ENCODE data around the gene TOMM20. TPM values are rescaled to one million over a fixed set of nuclear protein-coding genes. Genes with fewer than 3 reads are reported as not detected.

Gene TOMM20
- total RNA-seq, 1 experiment from 2014 or later = 197 TPM

DNA sequence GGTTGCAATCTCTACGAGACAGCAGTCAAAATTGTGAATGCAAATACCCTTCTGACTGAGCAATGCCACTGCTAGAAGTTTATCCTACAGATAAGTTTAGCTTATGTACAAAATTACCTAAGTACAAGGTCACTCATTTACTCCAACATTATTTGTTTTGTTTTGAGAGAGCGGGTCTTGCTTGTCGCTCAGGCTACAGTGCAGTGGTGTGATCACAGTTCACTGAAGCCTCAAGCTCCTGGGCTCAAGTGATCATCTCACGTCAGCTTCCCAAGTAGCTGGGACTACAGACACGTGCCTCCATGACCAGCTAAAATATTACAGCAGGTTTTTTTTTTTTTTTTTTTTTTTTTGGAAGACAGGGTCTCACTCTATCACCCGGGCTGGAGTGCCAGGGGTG is 17.0 kb upstream of the TOMM20 start:
- Histone ChIP-seq H3K79me2 (ENCODE audit: insufficient read depth, low read length) (no peaks in the 10 kb centered on the region; the same call in 1 of the 2 replicates), H3K27me3 (ENCODE audit: insufficient read depth, low read length) (no peaks in the 10 kb centered on the region), H4K20me1 (ENCODE audit: control insufficient read depth, insufficient read depth, insufficient read length) (no peaks in the 10 kb centered on the region), H3K56ac (ENCODE audit: insufficient read length, low read depth, low read length) (no peak overlapping the region), H4K5ac (ENCODE audit: insufficient read length, low read depth, low read length) (no peak overlapping the region), H3T11ph (ENCODE audit: low read length) (no peak overlapping the region), H2AK5ac (ENCODE audit: insufficient read length, low read length) (no peak overlapping the region), H3K27ac (ENCODE audit: insufficient read length, low read depth, low read length) (no peak overlapping the region), H3K4me1 (ENCODE audit: insufficient read depth, low read length) (no peaks in the 10 kb centered on the region), H3K9ac (ENCODE audit: extremely low read depth, insufficient read length, low read length) (no peak overlapping the region), H2BK15ac (ENCODE audit: low read depth, low read length) (no peak overlapping the region), H3K14ac (ENCODE audit: insufficient read depth, low read length) (no peak overlapping the region), H3K23me2 (ENCODE audit: insufficient read length, low read depth, low read length, poor library complexity, severe bottlenecking) (no peaks in the 10 kb centered on the region), H2AFZ (ENCODE audit: low read length) (no peak overlapping the region), H2BK120ac (ENCODE audit: low read depth, low read length, poor library complexity, severe bottlenecking) (no peak overlapping the region), H4K91ac (ENCODE audit: insufficient read length, low read depth, low read length) (no peak overlapping the region), H3K18ac (ENCODE audit: insufficient read length, low read depth, low read length) (no peak overlapping the region), H3K23ac (ENCODE audit: insufficient read length, low read depth, low read length) (no peak overlapping the region), H2BK12ac (ENCODE audit: insufficient read length, low read depth, low read length) (no peak overlapping the region), H2BK5ac (ENCODE audit: insufficient read length, low read length) (no peak overlapping the region), H3K4ac (ENCODE audit: low read depth, low read length) (no peak overlapping the region), H3K9me3 (ENCODE audit: control insufficient read depth, low read depth, low read length) (no peaks in the 10 kb centered on the region), H3K4me2 (ENCODE audit: insufficient read depth, insufficient read length, low read length) (no peak overlapping the region), H4K8ac (replicated peaks; ENCODE audit: insufficient read length, low read depth, low read length) (no peak overlapping the region), H2BK20ac (ENCODE audit: low read depth, low read length, poor library complexity, severe bottlenecking) (no peak overlapping the region), H3K79me1 (ENCODE audit: insufficient read depth, low read depth, low read length, poor library complexity, severe bottlenecking) (peaks cover 7% of the 10 kb centered on the region)
- Mint-ChIP-seq H3K9me3 (no peaks in the 10 kb centered on the region; a peak in 1 of 5 replicates), H3K4me3 (no peak overlapping the region), H3K36me3 (ENCODE audit: insufficient read depth in 1 of 3, low read depth in 3 of 3) (peaks cover 52 to 89% (median 85%) of the 10 kb centered on the region in 3 experiments), H3K27me3 (ENCODE audit: low read depth) (no peaks in the 10 kb centered on the region), H3K27ac (peak overlapping the region in 1 of 3 experiments; percentile 44; a peak in 1 of 7 replicates), H3K4me1 (no peaks in the 10 kb centered on the region)
- WGBS (ENCODE audit: extremely low coverage, insufficient read length, low lambda C conversion rate) = no CpG with 5 or more reads among the region's 6 CpGs
- no peak for DNase-seq
- TF ChIP-seq, protein P1, sequence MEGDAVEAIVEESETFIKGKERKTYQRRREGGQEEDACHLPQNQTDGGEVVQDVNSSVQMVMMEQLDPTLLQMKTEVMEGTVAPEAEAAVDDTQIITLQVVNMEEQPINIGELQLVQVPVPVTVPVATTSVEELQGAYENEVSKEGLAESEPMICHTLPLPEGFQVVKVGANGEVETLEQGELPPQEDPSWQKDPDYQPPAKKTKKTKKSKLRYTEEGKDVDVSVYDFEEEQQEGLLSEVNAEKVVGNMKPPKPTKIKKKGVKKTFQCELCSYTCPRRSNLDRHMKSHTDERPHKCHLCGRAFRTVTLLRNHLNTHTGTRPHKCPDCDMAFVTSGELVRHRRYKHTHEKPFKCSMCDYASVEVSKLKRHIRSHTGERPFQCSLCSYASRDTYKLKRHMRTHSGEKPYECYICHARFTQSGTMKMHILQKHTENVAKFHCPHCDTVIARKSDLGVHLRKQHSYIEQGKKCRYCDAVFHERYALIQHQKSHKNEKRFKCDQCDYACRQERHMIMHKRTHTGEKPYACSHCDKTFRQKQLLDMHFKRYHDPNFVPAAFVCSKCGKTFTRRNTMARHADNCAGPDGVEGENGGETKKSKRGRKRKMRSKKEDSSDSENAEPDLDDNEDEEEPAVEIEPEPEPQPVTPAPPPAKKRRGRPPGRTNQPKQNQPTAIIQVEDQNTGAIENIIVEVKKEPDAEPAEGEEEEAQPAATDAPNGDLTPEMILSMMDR (conservative IDR thresholded peaks at IDR 0.05) = no peak

Data from H9 (cell line).